Neural cell (in vitro differentiated cells): Measurements from ENCODE around the gene MYCN. TPM values are rescaled to one million over a fixed set of nuclear protein-coding genes. Genes with fewer than 3 reads are reported as not detected.

ENCODE experiments used
- H2AFZ ChIP-seq: fragments of 200-600, 300-800 bp; sonication (generic), shearing (Covaris generic); 2 replicates; pipeline ENCODE4 v1.6.0; 2014; ENCODE audit warnings: low read depth, mild to moderate bottlenecking, antibody characterized with exemption, low read length, moderate library complexity
- H3F3A ChIP-seq: fragments of 200-600 bp; shearing (Covaris generic); 2 replicates; pipeline ENCODE4 v1.6.1; 2016; ENCODE audit warnings: mild to moderate bottlenecking, moderate library complexity, mixed read lengths, antibody characterized with exemption, low read length; ENCODE audit not compliant: insufficient read depth, poor library complexity, severe bottlenecking
- H3K27ac ChIP-seq: fragments of 200-600, 300-800 bp; sonication (generic), shearing (Covaris generic); 2 replicates; pipeline ENCODE4 v1.5.1; 2014; ENCODE audit warnings: mild to moderate bottlenecking, low read length, moderate library complexity
- H3K27me3 ChIP-seq: fragments of 300-800, 200-600 bp; sonication (generic), shearing (Covaris generic); 2 replicates; pipeline ENCODE4 v1.6.0; 2014; ENCODE audit warnings: mild to moderate bottlenecking, low read depth, low read length, moderate library complexity; ENCODE audit not compliant: insufficient read depth
- H3K36me3 ChIP-seq: fragments of 300-800, 200-600 bp; sonication (generic), shearing (Covaris generic); 2 replicates; pipeline ENCODE4 v1.5.1; 2014; ENCODE audit warnings: mild to moderate bottlenecking, antibody characterized with exemption, low read length, moderate library complexity; ENCODE audit not compliant: insufficient read depth
- H3K4me2 ChIP-seq: fragments of 300-800, 200-600 bp; sonication (generic), shearing (Covaris generic); 2 replicates; pipeline ENCODE4 v1.6.0; 2014; ENCODE audit warnings: mild to moderate bottlenecking, low read length
- H3K4me3 ChIP-seq: fragments of 300-800, 200-600 bp; sonication (generic), shearing (Covaris generic); 2 replicates; pipeline ENCODE4 v1.5.1; 2014; ENCODE audit warnings: mild to moderate bottlenecking, low read length, moderate library complexity
- H3K79me2 ChIP-seq: fragments of 200-600 bp; shearing (Covaris generic); replicated peaks from 2 replicates; pipeline ENCODE4 v1.6.0; 2014; ENCODE audit warnings: mild to moderate bottlenecking, low read length, moderate library complexity; ENCODE audit not compliant: insufficient read depth
- H3K9ac ChIP-seq: fragments of 300-800, 200-600 bp; sonication (generic), shearing (Covaris generic); 2 replicates; pipeline ENCODE4 v1.6.1; 2016; ENCODE audit warnings: mild to moderate bottlenecking, low read length, mixed read lengths
- H3K9me2 ChIP-seq: fragments of 200-600 bp; shearing (Covaris generic); 2 replicates; pipeline ENCODE4 v1.6.1; 2016; ENCODE audit warnings: mild to moderate bottlenecking, low read length, mixed read lengths; ENCODE audit not compliant: insufficient read depth
- H3K9me3 ChIP-seq: fragments of 200-600, 300-800 bp; sonication (generic), shearing (Covaris generic); 2 replicates; pipeline ENCODE4 v1.6.1; 2016; ENCODE audit warnings: mild to moderate bottlenecking, mixed run types, low read length, moderate library complexity, mixed read lengths
- H4K20me1 ChIP-seq: fragments of 200-600 bp; shearing (Covaris generic); 2 replicates; pipeline ENCODE4 v1.6.1; 2016; ENCODE audit warnings: mild to moderate bottlenecking, mixed run types; ENCODE audit not compliant: insufficient read depth
- CTCF ChIP-seq: fragments of 450-650 bp; IDR thresholded peaks from 2 replicates; pipeline ENCODE4 v1.5.1; 2014; ENCODE audit warnings: antibody characterized with exemption, mild to moderate bottlenecking, moderate library complexity; ENCODE audit not compliant: poor library complexity, severe bottlenecking
- EP300 ChIP-seq: fragments of 450-650 bp; conservative IDR thresholded peaks from 2 replicates; pipeline ENCODE4 v1.6.1; 2014; ENCODE audit warnings: antibody characterized with exemption, mild to moderate bottlenecking, moderate library complexity; ENCODE audit not compliant: poor library complexity, severe bottlenecking
- EZH2 ChIP-seq: fragments of 200-600, 300-800 bp; shearing (Covaris generic), sonication (generic); IDR thresholded peaks from 2 replicates; pipeline ENCODE4 v1.6.1; 2014; ENCODE audit warnings: antibody characterized with exemption, low read length, borderline replicate concordance, mild to moderate bottlenecking; ENCODE audit not compliant: insufficient read depth, poor library complexity, severe bottlenecking
- MXI1 ChIP-seq: fragments of 450-650 bp; conservative IDR thresholded peaks from 2 replicates; pipeline ENCODE4 v1.6.1; 2014; ENCODE audit warnings: antibody characterized with exemption, mild to moderate bottlenecking; ENCODE audit not compliant: poor library complexity, severe bottlenecking
- POLR2AphosphoS5 ChIP-seq: IDR thresholded peaks from 2 replicates; pipeline ENCODE4 v1.6.1; 2012
- RAD21 ChIP-seq: fragments of 450-650 bp; conservative IDR thresholded peaks from 2 replicates; pipeline ENCODE4 v1.6.1; 2014; ENCODE audit warnings: antibody characterized with exemption, mild to moderate bottlenecking, moderate library complexity
- REST ChIP-seq: IDR thresholded peaks from 2 replicates; pipeline ENCODE4 v1.6.1; 2012; ENCODE audit warnings: borderline replicate concordance
- SMC3 ChIP-seq: fragments of 450-650 bp; conservative IDR thresholded peaks from 2 replicates; pipeline ENCODE4 v1.6.1; 2014; ENCODE audit warnings: antibody characterized with exemption, mild to moderate bottlenecking, moderate library complexity; ENCODE audit not compliant: poor library complexity
- TAF1 ChIP-seq: IDR thresholded peaks from 2 replicates; pipeline ENCODE4 v1.6.1; 2012; ENCODE audit warnings: low read depth
- polyA plus RNA-seq: library from polyadenylated mRNA; depleted of rRNA; stranded (reverse); fragments of >200 nt; gene quantifications from 2 replicates; pipeline ENCODE4 v1.2.3, GENCODE V29; 2014

MYCN gene
- polyA plus RNA-seq, 1 donor from 2014 or later, result 25.1 TPM

- H4K20me1 ChIP-seq, result no peaks in the 10 kb centered on the region
- H3K27me3 ChIP-seq, result no peaks in the 10 kb centered on the region
- H3F3A ChIP-seq, result no peaks in the 10 kb centered on the region
- H3K79me2 ChIP-seq, result no peaks in the 10 kb centered on the region
- TF ChIP-seq SMC3 (no peak), CTCF (no peak), RAD21 (no peak), TAF1 (no peak), POLR2AphosphoS5 (no peak), MXI1 (no peak), EP300 (no peak), REST (no peak)
- H3K36me3 ChIP-seq, result no peaks in the 10 kb centered on the region
- H3K27ac ChIP-seq, result no peak overlapping the region
- no peak overlapping the region for H3K4me2 ChIP-seq
- H2AFZ ChIP-seq, result no peak overlapping the region
- no peak overlapping the region for H3K4me3 ChIP-seq
- H3K9ac ChIP-seq, result no peak overlapping the region
- H3K9me3 ChIP-seq, result no peaks in the 10 kb centered on the region
- H3K9me2 ChIP-seq, result no peaks in the 10 kb centered on the region
Observed at GRCh38 chr2:15929861-15930260, 10.5 kb upstream of the MYCN start.

- H2AFZ ChIP-seq, result no peak overlapping the region
- no peaks in the 10 kb centered on the region for H3K9me2 ChIP-seq
- no peaks in the 10 kb centered on the region for H3K9me3 ChIP-seq
- no peaks in the 10 kb centered on the region for H4K20me1 ChIP-seq
- no peak overlapping the region for H3K9ac ChIP-seq
- no peaks in the 10 kb centered on the region for H3K27me3 ChIP-seq
- H3K4me3 ChIP-seq, result no peak overlapping the region
- TF ChIP-seq MXI1 (no peak), POLR2AphosphoS5 (no peak), TAF1 (no peak), SMC3 (no peak), REST (no peak), EZH2 (no peak), CTCF (no peak), RAD21 (no peak), EP300 (no peak)
- no peaks in the 10 kb centered on the region for H3K79me2 ChIP-seq
- no peak overlapping the region for H3K27ac ChIP-seq
- no peak overlapping the region for H3K4me2 ChIP-seq
- H3K36me3 ChIP-seq, result no peaks in the 10 kb centered on the region
- no peaks in the 10 kb centered on the region for H3F3A ChIP-seq
Observed at GRCh38 chr2:15930589-15931318, 9.6 kb upstream of the MYCN start.
